Ecto neural progenitor cell (in vitro differentiated cells): ENCODE results near the gene CBLC.

Experiments used
- DNase-seq: peaks from one replicate; pipeline ENCODE4 v3.0.0-alpha.2; 2018; ENCODE audit warnings: low spot score

Gene CBLC

DNA sequence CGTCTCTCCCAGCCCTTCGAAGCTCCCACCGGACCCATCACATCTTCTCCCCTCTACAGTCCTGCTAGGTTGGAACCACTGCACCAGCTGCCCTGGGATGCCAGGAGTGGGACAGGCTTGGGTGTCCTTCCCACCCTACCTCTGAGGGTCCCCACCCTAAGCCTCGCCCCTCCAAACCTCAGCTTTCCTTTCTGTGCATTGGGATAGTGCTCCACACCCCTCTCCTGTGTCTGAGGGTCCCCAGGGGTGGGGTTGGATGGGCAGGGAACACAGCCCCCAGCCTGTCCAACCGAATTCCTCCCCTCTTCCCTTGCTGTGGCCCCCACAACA is 31.1 kb upstream of the CBLC start:
- DNase-seq = no peak

DNA sequence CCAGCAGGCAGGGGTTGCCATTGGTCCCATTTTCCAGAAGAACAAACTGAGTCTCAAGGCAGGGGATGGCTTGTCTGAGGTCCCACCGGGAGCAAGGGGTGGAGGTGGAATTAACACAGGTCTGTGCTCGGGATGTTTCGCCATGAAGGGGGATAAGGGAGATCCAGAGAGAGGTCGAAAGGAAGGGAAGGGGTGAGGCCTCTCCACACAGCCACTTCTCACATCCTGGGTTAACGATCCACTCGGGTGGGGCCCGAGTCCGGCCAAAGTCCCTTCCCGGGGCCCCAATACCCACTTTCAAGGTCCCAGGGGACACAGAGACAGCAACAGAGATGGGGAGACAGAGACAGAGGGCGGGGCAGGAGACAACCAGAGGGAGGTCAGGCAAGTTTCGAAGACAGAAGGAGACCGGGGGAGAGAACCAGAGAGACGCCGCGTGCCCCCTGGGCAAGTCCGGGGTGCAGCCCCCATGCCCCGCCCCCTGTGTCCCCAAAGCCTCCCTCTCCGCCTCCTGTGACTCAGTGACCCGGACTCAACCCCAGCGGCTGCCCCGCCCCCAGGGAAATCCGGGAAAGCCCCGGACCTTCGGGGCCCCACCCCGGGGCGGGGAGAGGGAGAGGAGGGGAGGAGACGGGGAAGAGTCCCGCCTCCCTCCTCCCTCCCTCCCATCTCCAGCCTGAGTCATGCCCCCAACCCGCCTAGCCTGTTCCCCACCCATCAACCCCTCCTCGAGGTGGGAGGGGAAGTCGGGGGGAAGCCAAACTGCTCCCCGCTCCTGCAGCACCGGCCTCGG is 30.5 kb upstream of the CBLC start:
- DNase-seq = peak; percentile 73

DNA sequence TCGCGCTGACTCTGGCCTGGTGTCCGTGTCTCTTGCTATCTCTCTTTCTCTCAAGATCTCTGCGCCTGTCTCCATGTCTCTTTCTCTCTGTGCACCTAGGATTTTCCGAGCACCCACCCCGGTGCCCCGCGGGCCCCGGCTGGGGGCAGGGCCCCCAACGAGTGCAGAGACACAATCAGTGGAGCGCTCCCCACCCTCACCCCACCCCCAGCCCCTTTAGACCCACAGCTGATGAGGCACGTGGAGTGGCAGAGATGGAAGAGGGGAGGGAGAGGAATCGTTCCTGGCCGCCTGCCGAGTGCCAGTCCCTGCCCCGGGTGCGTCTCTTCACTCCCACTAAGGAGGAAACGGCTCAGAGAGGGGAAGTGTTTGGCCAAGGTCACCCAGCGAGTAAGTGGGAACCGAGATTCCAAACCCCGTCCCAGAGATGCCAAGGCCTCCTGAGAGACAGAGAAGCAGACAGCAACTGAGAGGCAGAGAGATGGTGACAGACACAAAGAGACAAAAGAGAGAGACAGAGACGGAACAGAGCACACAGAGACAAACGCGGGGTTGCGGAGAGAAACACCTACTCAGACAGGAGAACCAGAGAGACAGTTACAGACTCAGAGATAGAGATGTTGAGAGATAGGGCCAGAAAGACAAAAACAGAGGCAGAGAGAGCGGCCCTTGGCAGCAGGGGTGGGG is 29.8 kb upstream of the CBLC start:
- no peak for DNase-seq

DNA sequence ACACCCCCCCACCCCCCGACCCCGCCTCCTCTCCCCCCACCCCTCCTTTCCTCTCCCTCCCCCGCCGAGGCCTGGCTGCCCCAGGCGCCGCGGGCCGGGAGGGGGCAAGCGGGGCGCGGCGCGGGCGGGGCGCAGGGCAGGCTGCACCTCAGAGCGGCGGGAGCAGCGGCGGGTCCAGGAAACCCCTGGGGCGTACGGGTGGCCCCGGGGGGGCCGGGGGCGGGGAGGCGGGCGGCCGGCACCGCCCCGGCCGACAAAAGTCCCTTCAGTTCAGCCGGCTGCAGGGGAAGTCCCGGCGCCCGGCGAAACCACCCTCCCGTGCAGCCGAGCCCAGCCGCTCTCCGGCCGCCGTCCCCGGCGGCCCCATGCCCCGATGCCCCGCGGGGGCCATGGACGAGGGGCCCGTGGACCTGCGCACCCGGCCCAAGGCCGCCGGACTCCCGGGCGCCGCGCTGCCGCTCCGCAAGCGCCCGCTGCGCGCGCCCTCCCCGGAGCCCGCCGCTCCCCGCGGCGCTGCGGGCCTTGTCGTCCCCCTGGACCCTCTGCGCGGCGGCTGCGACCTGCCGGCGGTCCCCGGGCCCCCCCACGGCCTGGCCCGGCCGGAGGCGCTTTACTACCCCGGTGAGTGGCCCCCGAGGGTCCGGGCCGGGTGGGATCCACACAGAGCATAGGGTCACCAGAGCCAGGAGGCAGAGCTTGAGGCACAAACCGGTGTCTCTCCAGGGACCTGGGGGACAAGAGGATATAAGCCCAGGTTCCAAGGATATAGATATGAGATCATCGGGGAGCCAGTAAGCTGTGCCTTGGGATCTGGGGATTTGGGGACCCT is 29.1 kb upstream of the CBLC start, which contains the start of gene BCL3:
TSS of gene BCL3 (plus strand) at position 283 of the 829 bp plus-strand sequence. CDS start at position 366, 83 bp downstream.
- no peak for DNase-seq

DNA sequence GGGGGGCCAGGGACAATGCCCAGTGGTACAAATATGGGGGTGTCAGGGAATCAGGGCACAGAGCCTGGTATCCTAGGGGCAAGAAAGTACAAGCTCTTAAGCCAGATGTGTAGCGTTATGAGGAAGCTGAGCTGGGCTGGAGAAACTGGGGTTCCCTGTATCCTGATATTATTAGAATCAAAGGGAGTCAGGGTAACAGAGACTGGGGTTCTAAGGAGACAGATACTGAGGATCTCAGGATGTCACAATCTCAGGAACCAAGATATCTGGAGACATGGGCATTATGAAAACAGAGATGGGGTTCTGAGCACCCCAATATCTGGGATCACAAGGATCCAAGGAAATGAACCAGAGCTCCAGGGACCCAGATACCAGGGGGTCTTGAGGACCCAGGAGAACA is 28.4 kb upstream of the CBLC start:
- DNase-seq = no peak

DNA sequence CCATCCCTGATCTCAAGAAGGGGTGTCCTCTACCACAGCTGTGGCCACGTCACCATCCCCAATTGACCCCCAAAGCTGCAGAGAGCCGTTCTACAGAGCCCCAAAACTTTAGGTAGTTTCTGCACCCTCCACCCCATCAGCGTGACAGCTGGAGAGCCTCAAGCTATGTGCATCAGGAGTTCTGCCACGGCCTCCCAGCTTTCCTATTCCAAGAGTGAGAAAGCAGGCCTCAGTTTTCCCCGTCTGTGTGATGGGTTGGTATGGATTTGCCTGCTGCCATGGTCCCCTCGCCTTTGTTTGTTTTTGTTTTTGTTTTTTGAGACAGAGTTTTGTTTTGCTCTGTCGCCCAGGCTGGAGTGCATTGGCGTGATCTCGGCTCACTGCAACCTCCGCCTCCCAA is 27.7 kb upstream of the CBLC start:
- no peak for DNase-seq

DNA sequence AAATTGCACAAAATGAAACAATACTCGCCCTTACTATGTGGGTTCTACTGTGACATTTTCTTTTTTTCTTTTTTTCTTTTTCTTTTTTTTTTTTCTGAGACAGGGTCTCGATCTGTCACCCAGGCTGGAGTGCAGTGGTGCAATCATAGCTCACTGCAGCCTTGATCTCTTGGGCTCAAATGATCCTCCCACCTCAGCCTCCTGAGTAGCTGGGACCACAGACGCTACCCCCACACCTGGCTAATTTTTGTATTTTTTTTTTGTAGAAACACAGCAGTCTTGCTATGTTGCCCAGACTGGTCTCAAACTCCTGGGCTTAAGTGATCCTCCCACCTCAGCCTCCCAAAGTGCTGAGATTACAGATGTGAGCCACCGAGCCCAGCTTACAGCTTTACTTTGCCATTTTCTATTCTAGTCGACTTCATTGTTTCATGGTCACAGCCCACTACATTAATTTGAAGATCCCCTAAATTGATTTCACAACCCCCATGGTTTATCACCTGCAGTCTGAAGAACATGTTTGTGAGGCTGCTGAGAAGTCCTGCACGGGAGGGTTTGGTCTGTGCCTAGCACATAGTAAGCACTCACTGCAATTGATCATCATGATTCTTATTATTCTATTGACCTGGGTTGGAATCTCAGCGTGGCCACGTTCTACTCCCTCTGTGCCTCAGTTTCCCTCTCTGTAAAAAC is 25.4 kb upstream of the CBLC start:
- no peak for DNase-seq

DNA sequence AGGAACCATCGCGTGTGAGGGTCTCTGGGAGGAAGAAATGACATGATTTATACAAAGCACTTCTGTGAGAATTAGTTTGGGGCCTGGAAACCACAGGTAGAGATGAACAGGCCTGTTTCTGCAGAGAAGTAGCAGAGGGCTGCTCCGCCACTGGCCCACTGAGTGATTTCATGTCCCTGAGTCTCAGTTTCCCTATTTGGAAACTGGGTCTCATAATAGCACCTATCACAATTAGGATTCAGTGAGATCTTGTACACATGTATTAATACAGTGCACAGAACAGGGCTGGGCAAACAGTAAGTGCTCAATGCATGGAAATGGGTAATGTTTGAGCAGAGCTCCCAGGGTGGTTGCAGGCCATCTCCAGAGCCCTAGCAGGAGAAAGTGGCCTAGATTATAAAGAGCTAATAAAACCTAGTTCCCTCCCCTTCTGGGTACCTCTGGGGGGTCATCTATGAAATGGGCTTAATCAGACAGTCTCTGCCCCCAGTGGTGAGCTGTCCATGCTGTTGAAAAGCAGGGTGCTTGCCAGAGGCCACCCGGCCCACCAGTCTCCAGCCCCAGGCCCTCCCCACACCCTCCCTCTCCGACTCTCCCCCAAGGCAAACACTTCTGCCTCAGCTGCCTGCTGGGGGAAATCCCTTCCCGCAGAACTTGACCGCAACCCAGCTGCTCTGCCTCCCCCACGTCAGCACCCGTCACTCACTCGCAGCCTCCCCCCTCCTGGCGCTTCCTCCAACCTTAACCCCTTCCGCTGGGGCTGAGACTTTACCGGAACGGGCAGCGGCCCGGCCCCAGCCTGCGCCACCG is 24.7 kb upstream of the CBLC start:
- no peak for DNase-seq

DNA sequence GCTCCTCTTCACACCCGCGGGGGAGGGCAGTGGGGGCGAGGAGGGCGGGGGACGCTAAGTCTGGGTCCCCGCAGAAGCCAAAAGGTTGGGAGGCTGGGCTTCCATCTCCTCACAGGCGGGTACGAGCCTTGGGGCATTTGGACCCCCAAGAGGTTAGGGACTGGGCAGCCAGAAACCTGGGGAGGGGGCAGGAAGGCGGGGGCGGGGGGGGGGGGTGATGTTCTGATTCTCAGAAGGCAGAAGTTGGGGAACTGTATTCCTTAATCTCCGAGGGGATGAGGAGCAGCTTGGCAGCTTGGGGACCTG is 24.1 kb upstream of the CBLC start:
- no peak for DNase-seq

DNA sequence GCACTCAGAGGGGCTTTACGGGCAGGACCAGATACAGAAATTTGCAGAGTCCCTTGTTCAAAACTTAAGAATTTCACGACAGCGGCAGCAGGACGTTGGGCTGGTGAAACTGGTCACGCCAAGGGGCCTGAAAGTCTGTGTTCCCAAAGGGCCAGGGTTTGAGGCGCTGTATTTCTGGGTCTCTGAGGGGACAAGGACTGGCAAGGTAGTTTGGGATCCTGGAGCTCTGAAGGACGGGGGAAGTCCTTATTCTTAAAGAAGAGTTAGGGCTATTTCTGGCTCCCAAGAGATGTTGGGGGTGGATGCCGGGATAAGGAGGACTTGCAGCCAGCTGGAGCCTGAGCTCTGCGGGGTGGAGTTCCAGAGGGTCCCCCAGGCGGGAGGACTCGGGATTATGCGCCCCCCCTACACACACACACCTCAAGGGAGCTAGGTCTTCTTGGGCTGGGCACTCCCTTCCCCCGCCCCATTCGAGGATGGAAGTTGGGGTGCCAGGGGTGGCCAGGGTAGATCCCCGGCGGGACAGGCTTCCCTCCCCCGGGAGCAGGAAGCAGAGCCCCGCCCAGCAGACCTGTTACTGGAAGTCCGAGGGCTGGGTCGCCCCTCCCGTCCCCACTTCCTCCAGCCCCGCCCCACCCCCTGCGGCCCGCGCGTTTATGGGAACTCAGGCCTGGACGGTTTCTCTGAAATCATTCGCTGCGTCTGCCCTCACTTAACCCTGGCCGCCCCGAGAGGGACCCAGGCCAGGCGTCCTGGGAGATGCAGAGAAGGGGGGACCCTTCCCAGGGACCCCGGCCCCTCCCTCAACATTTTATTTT is 23.5 kb upstream of the CBLC start:
- no peak for DNase-seq

DNA sequence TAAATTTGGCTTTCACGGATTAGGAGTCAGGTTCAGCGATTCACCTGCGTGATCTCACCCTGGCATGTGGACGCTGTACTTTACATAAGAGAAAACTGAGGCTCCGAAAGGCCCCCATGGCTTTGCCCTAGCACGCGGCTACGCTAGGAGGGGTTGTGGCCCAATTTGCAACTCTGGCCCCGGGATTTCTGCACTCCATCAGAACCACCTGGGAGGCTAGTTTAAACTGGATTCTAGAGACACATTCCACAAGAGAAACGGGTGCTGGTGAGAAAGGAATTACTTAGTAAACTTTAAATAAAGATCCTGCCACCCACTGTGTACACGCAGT is 23.0 kb upstream of the CBLC start:
- DNase-seq = no peak

DNA sequence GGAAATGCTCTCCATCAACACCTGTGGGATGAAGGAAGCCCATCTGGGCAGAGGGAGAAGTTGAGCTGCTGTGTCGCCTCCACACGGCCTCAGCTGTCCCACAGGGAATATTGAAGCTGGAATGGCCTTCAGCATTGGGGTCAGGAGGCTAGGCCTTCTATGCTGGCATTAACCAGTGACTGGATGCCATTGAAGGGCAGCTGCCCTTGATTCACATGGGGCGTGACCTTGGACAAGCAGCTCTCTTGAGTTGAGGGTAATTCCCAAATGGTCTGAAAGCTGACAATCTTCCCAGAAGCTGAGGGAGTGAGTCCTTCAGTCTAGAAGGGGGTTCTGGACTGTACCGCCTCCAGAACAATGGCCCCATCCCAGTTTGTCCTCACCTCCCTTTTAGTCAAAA is 22.5 kb upstream of the CBLC start:
- DNase-seq = no peak

DNA sequence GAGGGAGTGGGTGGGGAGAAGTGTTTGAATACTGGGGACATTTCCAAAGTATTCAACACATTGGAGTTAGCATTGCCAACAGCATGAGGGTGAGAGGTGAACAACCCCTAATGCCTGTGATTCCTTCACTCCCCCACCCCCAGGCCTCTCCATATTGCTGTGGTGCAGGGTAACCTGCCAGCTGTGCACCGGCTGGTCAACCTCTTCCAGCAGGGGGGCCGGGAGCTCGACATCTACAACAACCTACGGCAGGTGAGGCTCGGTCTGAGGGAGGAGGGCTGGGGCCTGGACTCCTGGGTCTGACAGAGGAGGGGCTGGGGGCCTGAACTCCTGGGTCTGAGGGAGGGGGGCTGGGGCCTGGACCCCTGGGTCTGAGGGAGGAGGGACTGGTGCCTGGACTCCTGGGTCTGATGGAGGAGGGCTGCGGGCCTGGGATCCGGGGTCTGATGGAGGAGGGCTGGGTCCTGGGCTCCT is 21.6 kb upstream of the CBLC start:
- DNase-seq = no peak

DNA sequence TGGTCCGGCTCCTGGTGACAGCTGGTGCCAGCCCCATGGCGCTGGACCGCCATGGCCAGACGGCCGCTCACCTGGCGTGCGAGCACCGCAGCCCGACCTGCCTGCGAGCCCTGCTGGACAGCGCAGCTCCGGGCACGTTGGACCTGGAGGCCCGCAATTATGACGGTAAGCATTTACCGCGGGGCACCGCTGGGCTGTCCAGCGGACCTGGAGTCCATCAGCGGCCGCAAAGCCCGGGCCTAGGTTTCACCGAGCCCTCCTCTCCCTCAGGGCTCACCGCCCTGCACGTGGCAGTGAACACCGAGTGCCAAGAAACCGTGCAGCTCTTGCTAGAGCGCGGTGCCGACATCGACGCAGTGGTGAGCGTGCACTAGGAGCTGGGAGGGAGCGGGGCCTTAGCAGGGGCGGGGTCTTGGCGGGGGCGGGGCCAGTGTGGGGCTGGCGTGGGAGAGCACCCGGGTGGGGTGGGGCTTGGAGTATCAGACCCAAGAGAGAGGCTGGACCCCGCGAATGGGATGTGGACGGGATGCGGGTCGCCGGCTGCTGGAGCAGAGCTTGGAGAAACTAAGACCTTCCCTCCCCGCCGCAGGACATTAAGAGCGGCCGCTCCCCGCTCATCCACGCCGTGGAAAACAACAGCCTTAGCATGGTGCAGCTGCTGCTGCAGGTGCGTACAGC is 20.5 kb upstream of the CBLC start:
- DNase-seq = peak; percentile 67

DNA sequence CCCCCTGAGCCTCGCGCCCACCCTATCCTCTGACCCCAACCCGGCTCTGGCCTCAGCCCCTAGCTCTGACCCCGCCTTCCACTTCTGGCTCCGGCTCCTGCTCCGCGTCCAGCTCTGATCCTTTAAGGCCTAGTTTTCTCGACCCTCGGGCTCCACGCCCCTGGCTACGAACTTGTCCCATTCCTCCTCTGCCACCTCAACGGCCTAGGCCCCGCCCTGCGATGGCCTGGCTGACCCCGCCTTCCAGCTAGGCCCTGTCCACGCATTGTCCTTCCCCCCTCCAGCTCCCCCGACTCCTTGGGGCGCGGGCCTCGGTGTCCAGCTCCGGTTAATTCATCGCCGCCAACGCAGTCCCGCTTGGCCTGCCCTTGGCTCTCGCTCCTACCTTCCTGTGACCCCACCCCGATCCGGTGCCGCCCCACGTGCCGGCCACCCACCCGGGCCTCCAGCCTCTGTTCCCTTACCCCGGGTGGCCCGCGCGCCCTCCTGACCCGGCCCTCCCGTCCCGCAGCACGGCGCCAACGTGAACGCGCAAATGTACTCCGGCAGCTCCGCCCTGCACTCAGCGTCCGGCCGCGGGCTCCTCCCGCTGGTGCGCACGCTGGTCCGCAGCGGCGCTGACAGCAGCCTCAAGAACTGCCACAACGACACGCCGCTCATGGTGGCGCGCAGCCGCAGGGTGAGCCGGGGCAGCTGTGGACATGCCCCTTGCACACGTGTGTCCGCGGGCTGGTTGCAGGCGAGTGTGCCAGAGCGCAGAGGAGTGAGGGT is 19.8 kb upstream of the CBLC start:
- DNase-seq = peak; percentile 85

DNA sequence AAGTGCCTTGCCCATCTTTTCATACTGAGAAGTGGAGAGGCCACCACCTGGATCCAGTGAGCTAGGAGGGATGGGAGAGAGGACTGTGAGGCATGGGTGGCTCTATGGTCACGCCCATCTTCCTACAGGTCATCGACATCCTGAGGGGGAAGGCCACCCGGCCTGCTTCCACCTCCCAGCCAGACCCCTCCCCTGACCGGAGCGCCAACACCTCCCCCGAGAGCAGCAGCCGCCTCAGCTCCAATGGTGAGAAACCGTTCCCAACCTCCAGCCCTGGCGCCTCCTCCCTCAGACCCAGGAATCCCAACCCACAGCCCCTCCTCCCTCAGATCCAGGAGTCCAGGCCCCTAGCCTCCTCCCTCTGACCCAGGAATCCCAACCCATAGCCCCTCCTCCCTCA is 19.1 kb upstream of the CBLC start:
- no peak for DNase-seq

DNA sequence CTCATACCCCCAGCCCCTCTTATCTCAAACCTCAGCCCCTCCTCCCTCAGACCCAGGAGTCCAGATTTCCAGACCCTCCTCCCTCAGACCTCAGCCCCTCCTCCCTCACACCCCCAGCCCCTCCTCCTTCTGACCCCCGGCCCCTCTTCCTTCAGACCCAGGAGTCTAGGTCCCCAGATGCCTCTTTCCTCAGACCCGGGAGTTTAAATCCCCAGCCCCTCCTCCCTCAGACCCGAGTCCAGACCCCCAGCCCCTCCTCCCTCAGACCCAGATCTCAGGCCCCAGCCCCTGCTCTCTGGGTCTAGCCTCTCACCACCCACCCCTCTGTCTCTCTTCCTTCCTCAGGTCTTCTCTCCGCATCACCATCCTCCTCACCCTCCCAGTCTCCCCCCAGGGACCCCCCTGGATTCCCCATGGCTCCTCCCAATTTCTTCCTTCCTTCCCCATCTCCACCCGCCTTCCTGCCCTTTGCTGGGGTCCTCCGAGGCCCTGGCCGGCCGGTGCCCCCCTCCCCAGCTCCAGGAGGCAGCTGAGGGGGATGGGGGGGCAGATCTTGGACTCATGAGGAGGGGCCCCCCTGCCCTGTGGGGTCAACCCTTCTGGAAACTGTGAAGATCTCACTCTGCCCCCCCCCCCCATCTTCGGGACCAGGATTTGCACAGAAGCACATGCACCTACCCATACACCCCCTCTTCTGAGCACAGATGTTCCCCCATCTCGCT is 18.4 kb upstream of the CBLC start:
- no peak for DNase-seq

DNA sequence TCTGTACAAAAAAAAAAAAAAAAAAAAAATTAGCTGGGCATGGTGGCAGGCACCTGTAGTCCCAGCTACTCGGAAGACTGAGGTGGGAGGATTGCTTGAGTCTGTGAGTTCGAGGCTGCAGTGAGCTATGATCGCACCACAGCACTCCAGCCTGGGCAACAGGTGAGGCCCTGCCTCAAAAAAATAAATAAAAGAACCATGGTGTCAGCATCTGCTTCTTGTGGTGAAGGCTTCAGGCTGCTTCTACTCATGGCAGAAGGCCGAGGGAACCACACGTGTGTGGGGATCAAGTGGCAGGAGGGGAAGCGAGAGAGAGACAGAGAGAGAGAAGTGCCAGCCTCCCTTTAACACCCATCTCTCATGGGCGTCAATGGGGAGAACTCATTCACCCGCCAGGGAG is 15.7 kb upstream of the CBLC start:
- DNase-seq = no peak
